Activated naive CD8-positive, alpha-beta T cell treated with anti-CD3 and anti-CD28 coated beads, Interleukin-2, amount 50 U/mL, for 16 hours (primary cell): ENCODE results near the gene SCAMP4.
A peak's percentile ranks its signal among the peaks of the same experiment; 100 is the strongest.

Experiments used
- DNase-seq: peaks from one replicate; pipeline ENCODE4 v3.0.0-alpha.2; 2020; ENCODE audit warnings: low read depth, low spot score

The SCAMP4 gene

GRCh38 chr19:1938071-1938470 is 32.9 kb downstream of the SCAMP4 start:
- no peak for DNase-seq

DNA sequence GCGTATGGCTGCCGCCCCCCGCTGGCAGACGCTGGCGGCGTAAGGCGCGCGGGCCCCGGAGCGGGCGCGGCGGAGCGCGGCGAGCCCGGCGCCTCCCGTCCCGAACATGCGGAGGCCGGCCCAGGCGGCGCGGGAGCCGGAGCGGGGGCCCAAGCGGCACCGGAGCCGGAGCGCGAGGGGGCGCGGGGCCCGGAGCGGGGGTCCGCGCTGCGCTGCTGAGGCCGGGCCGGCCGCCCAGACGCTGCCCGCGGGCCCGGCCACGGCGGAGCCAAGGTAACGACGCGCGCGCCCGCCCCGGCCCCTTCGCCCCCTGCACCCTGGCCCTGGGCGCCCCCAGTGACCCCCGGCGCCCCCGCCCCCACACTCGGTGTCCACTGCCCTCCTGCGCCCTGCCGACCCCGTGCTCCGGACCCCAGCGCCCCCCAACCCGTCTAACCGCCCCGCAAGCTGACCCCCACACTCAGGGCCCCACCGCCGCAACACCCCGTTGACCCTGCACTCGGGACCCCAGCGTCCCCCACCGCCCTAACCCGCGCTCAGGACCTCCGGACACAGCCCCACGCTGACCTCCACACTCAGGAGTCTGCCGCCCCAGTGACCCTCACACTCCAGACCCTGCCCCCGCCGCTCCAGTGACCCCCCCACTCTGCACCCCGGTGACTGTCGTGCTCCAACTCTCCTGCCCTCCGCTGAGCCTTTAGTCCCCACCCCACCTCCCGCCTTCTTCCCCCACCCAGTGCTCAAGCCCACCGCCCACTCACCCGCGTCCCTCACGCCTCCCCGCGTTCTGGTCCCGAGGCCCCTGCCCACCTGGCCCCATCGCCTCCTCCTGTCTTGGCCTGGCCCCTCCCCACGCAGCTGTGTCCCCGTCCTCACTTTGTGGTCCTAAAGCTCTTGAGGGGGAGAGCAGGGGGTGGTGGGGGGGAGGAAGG is 36.2 kb downstream of the SCAMP4 start, which contains the start of gene CSNK1G2:
Gene CSNK1G2 (plus strand): TSS at position 27 of the 932 bp plus-strand sequence. CDS start 28,601 bp downstream, outside the sequence.
- no peak for DNase-seq

DNA sequence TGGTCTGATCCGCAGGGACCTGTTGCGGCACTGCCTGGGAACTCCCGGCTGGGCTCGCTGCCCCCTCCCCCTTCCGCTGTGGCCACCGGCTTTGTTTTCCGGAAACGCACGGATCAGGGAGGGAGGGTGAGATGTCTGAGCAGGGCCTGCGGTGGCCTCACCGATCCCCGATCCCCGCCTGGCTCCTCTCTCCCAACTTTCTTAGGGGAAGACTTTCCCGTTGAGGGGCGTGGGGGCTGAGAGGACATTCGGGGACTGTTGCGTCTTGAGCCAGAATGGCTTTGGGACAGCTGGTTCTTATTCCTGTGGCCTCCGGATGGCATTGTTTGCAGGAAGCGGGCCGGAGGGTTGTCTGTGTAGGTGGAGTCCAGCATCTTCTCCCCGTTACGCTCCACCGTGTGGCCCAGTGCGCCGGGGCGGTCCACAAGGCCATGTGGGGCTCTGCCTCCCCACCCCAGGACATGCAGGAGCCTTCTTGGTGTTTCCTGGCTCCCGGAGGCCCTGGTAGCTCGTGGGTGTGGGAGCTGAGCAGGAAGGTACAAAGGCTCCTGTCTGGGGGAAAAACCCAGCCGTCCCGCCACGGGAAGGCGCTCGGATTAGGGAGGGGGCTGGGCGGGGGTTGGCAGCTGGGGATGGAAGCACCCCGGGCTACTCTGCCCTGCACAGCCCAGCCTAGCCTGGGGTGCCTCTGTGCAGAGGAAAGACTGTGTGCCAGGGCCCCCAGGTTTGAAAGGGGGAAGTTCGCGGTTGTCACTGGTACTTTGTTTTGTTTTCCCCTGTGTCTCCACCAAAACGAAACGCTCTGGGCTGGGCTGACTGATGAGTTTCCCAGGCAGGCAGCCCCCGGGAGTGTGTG is 37.1 kb downstream of the SCAMP4 start:
- DNase-seq: peak; percentile 26

DNA sequence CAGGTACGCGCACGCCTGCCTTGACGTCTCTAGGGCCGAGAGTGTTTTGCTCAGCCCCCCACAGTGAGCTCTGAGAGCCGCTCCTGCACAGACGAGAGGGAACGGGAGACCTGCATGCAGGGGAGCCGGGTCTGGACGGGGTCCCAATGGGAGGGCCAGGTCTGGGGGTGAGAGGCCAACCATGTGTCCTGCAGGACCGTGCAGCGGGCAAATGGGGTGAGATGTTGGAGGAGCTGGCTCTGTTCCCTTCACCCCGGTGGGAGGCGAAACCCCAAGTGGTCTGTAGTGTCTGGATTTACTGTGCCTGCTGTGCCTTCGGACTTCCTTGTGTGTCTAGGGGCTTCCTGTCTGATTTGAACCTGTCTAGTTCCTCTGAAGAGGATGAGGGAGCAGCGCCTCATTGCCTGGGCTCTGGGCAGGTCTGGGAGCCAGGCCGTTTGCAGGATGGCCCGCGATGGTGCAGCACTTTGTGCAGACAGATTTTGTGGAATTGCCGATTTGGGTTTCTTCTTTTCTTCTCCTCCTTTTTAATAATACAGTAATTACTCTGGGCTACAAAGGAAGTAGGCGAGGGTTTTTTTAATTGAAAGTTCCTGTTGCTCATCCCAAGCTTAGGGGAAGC is 37.8 kb downstream of the SCAMP4 start:
- DNase-seq: no peak

DNA sequence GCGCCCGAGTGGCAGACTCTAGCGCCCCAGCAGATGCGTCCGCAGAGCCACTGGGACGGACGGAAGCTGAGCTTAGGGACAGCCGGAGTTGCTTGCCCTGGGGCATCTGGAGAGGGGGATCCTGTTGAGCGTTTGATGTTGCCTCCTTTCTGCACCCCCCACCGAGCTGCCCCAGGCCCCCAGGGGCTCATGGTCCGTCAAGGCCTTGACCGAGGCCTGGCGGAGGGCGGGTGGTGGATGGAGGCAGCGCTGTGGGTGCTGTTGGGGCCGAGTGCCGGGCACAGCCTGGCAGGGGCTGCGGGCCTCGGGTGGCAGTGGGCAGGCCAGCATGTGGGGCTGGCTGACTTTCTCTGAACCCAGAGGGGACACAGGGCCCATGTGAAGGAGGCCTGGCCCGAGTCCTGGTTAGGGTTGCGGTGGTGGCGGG is 38.5 kb downstream of the SCAMP4 start:
- DNase-seq: no peak

DNA sequence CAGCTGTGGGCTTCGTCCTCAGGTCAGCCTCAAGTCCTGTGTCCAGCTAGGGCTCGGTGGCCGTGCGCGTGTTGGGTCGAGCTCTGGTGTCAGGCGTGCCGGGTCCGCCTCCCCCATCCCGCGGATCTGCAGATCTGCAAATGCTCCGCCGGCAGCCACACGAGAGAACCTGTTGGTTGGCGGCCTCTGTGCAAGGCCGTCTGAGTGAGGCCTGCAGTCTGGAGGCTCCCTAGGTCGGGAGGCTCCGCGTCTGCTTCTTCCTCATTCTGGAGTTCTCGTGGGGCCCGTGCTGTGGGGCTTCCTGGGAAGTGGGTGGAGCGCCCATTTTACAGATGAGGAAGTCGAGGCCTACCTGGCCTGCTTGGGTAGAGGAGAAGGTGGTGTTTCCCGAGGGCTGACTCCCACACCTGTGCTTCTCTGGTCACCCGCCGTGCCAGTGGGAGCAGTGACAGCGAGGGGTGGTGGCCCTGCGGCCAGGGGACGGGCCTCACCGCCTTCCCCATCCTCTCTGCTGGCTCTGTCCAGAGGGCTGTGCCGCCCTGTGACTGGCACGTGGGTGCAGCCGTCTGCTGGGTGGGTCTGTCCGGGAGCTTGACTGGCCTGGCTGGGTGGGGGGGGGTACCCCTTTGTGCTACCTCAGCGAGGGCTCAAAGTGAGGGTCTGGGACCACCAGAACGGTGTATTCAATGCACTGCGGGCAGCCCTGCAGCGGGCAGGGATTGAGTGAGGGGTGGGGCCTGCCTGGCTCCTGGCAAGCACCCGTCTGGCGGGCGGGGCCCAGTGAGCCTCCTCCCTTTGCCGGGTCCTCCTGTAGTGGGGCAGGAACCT is 39.1 kb downstream of the SCAMP4 start:
- no peak for DNase-seq

- no peak for DNase-seq
Measured at GRCh38 chr19:1944916-1945561, 39.8 kb downstream of the SCAMP4 start.

- DNase-seq: no peak
Measured at GRCh38 chr19:1945899-1946298, 40.7 kb downstream of the SCAMP4 start.

DNA sequence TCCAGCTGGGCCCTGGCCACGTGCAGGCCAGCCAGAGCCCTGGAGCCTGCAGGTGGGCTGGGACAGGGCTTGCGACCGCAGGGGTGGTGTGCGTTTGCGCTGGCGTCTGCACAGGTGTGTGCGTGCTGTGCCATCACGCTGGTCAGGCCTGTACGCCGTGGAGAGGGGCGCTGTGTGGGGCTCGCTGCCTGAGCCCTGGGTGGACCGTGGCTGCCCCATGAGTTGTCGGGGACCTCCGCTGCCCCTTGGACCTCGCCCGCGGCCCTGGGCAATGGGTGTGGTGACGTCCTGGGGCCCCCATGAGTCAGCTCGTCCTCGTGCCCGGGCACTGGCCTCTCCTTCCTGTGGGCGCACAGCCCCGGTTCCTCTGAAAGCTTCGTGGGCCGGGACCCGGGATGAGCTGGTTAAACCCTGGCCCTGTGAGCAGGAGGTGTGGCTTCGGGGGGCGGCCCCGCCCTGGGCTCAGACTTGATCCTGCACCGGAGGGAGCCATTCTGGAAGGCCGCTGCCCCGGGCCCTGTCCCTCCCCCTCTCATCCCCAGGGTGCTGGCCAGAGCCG is 42.5 kb downstream of the SCAMP4 start:
- DNase-seq: no peak

DNA sequence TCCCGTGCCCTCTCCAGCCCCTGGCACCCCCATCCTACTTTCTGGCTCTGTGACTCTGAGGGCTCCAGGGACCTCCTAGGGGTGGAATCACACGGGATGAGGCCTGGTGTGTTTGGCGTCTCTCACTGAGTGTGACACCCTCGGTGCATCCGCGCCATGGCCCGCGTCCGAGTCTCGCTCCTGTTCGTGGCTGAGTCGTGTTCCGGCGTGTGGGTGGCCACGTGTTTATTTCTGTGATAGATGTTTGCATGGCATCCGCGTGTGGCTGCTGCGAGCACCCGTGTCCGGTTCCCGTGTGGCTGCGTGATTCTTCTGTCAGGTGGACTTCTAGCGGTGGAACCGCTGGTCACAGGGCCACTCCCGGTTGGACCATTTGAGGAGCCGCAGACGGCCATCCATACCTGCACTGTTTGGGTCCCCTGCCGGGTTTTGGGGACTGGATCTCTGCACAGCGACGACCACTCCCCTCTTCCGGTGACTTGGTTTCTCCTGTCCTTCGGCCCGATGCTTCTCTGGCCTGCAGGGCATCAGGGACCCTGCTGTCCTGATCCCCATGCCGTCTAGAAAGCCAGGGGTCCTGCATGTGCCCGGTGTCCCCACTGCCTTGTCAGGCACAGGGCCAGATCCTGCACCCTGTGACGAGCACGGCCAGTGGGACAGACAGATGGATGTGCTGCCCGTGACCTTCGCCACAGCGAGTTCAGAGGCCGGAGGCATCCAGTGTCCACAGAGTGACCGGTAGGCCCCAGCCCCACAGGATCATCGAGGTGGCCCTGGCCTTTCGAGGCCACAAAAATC is 44.3 kb downstream of the SCAMP4 start:
- DNase-seq: no peak

DNA sequence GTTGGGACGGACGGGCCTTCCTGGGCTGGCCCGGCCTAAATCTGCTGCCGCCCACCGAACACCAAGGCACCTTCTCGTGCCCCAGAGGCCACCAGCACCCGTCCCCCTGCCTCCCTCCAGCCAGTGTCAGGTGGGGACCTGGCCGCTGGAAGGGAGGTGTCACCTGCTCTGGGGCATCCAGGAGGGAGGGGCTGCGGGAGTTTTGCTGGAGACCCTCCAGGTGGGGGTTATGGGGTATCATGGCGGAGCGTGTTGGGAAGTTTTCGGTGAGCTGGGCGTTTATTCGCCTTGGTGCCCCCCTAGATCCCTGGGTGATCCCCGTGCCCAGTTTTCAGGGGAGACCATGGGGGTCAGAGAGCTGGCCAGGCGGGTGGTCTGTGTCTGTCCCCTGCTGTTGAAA is 45.4 kb downstream of the SCAMP4 start:
- no peak for DNase-seq

GRCh38 chr19:1952635-1953034 is 47.4 kb downstream of the SCAMP4 start:
- no peak for DNase-seq

DNA sequence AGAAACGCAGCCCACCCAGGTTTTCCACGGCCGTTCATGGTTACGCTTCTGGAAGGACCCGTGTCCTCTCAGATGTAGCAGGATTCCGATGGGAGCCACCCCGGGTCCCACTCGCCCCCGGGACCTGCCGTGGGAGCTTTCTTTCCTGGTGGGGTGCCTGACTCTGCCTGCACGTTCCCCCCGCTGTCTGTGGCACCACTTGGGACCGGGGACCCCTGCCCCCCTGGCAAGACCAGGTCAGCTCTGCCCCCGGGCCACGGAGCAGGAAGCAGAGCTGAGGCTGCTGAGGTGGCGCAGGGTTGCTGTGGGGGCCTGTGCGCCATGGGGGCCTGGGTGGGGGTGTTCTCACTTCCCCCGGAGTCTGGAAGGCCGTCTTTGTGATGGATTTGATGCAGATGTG is 47.8 kb downstream of the SCAMP4 start:
- no peak for DNase-seq

- no peak for DNase-seq
Measured at GRCh38 chr19:1953441-1954094, 48.4 kb downstream of the SCAMP4 start.

GRCh38 chr19:1954532-1954933 is 49.3 kb downstream of the SCAMP4 start:
- no peak for DNase-seq

- DNase-seq: no peak
Measured at GRCh38 chr19:1955171-1956121, 50.2 kb downstream of the SCAMP4 start.

DNA sequence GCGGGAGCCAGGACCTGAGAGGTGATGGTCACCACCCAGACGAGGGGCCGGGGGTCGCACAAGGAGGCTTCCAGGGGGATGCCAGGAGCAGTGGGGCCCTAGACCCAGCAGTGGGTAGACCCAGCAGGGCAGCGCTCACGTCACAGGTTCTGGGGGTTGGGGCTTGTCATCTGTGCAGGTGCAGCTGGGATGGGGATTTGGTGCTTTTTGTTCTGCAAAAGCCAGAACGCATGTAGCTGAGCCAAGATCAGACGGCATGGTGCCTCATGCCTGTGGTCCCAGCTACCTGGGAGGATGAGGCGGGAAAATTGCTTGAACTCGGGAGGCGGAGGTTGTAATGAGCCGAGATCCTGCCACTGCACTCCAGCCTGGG is 50.9 kb downstream of the SCAMP4 start:
- DNase-seq: no peak
